H1 (cell line): Measurements from ENCODE around the gene ZNF581. TPM values are rescaled to one million over a fixed set of nuclear protein-coding genes. Genes with fewer than 3 reads are reported as not detected.

Experiments
- CTCF ChIA-PET: fragments of 300-600 bp; sonication (Branson Sonifier 250); formaldehyde crosslinking; loops from one replicate; lab custom pipeline; 2021; ENCODE audit not compliant: partially characterized antibody; lab: Charles Lee
- POLR2A ChIA-PET: fragments of 300-600 bp; sonication (Branson Sonifier 250); formaldehyde crosslinking; loops from one replicate; lab custom pipeline; 2021; ENCODE audit warnings: inconsistent platforms; ENCODE audit not compliant: partially characterized antibody; lab: Charles Lee
- DNase-seq, 2 experiments: peaks; one replicate each; pipeline versions ENCODE4 v3.0.0 to v3.0.0-alpha.2; 2010 to 2022; ENCODE audit warnings: low spot score in 2 of 2, low read depth in 1 of 2, mixed read lengths in 1 of 2
- FAIRE-seq: peaks from 2 replicates; lab custom pipeline; 2011; peaks lifted over from hg19 to GRCh38; lab: Jason Lieb, UNC
- H2AFZ ChIP-seq: 2 replicates; pipeline ENCODE4 v1.8.1; 2012; ENCODE audit warnings: low read length, inconsistent platforms
- H2AK5ac ChIP-seq: 2 replicates; pipeline ENCODE4 v1.6.1; 2013; ENCODE audit warnings: low read depth, low read length
- H2BK120ac ChIP-seq: replicated peaks from 2 replicates; pipeline ENCODE3; 2013; ENCODE audit warnings: low read depth, low read length, inconsistent platforms
- H2BK12ac ChIP-seq: 2 replicates; pipeline ENCODE4 v1.6.1; 2013; ENCODE audit warnings: low read depth, low read length
- H2BK15ac ChIP-seq: 2 replicates; pipeline ENCODE4 v1.6.1; 2013; ENCODE audit warnings: low read length
- H2BK20ac ChIP-seq: 2 replicates; pipeline ENCODE4 v1.6.1; 2013; ENCODE audit warnings: low read length
- H2BK5ac ChIP-seq: 2 replicates; pipeline ENCODE4 v1.6.1; 2013; ENCODE audit warnings: low read depth, low read length
- H3K14ac ChIP-seq: 2 replicates; pipeline ENCODE4 v1.6.1; 2013; ENCODE audit warnings: inconsistent platforms; ENCODE audit not compliant: insufficient read length
- H3K18ac ChIP-seq: 2 replicates; pipeline ENCODE4 v1.6.1; 2013; ENCODE audit warnings: low read length; ENCODE audit errors: extremely low read depth
- H3K23ac ChIP-seq: 2 replicates; pipeline ENCODE4 v1.6.1; 2013; ENCODE audit warnings: inconsistent platforms; ENCODE audit not compliant: insufficient read length
- H3K23me2 ChIP-seq: 2 replicates; pipeline ENCODE4 v1.6.1; 2013; ENCODE audit warnings: low read depth, low read length
- H3K27ac ChIP-seq: 2 replicates; pipeline ENCODE4 v1.6.1; 2011; ENCODE audit warnings: low read depth, low read length, inconsistent platforms
- H3K27me3 ChIP-seq, 4 experiments: replicated peaks in 1 of 4; 1 replicate in 1 of 4; 2 replicates in 3 of 4; pipeline versions ENCODE4 v1.6.1 to v1.8.1; 2011 to 2013; ENCODE audit warnings: low read length in 3 of 4, mild to moderate bottlenecking in 3 of 4, inconsistent platforms in 2 of 4, mixed read lengths in 2 of 4, moderate library complexity in 1 of 4; ENCODE audit not compliant: control insufficient read depth in 3 of 4, insufficient read depth in 3 of 4; ENCODE audit errors: extremely low read depth in 1 of 4
- H3K36me3 ChIP-seq, 4 experiments: 2 replicates each; pipeline versions ENCODE4 v1.6.1 to v1.8.1; 2011 to 2013; ENCODE audit warnings: mild to moderate bottlenecking in 4 of 4, low read length in 3 of 4, moderate library complexity in 2 of 4, control low read depth in 1 of 4, inconsistent platforms in 1 of 4; ENCODE audit not compliant: insufficient read depth in 4 of 4, control insufficient read depth in 2 of 4
- H3K4ac ChIP-seq: replicated peaks from 2 replicates; pipeline ENCODE3; 2013; ENCODE audit warnings: low read length, low read depth, mixed read lengths, inconsistent platforms; ENCODE audit not compliant: insufficient read length
- H3K4me1 ChIP-seq, 4 experiments: replicated peaks in 1 of 4; 1 replicate in 1 of 4; 2 replicates in 3 of 4; pipeline versions ENCODE4 v1.6.1 to v1.8.1; 2011 to 2013; ENCODE audit warnings: low read length in 3 of 4, inconsistent platforms in 2 of 4, mixed read lengths in 1 of 4; ENCODE audit not compliant: insufficient read depth in 4 of 4, control insufficient read depth in 3 of 4
- H3K4me2 ChIP-seq, 2 experiments: 2 replicates each; pipeline versions ENCODE4 v1.6.1 to v1.8.1; 2011 to 2013; ENCODE audit warnings: low read depth in 2 of 2, low read length in 2 of 2, control low read depth in 1 of 2, inconsistent platforms in 1 of 2, mild to moderate bottlenecking in 1 of 2; ENCODE audit not compliant: insufficient read depth in 1 of 2
- H3K4me3 ChIP-seq, 4 experiments: fragments of 200-600, 300-600 bp in 1 of 4; sonication (generic), shearing (Covaris generic), sonication (Bioruptor Twin) in 1 of 4; 2 replicates each; pipeline versions ENCODE4 v1.5.1 to v1.8.1; 2011 to 2016; ENCODE audit warnings: low read length in 4 of 4, low read depth in 3 of 4, control low read depth in 2 of 4, inconsistent platforms in 2 of 4, mild to moderate bottlenecking in 2 of 4, mixed read lengths in 1 of 4, moderate library complexity in 1 of 4; ENCODE audit not compliant: insufficient read depth in 2 of 4; ENCODE audit errors: extremely low read depth in 1 of 4
- H3K56ac ChIP-seq: replicated peaks from 2 replicates; pipeline ENCODE3; 2013; ENCODE audit warnings: low read depth, mild to moderate bottlenecking, mixed read lengths, low read length, inconsistent platforms; ENCODE audit not compliant: insufficient read length
- H3K79me1 ChIP-seq: 2 replicates; pipeline ENCODE4 v1.6.1; 2013; ENCODE audit warnings: low read depth, low read length, control low read depth
- H3K79me2 ChIP-seq, 2 experiments: 2 replicates each; pipeline versions ENCODE4 v1.6.1 to v1.8.1; 2012 to 2013; ENCODE audit warnings: low read length in 2 of 2, mild to moderate bottlenecking in 2 of 2, inconsistent platforms in 1 of 2; ENCODE audit not compliant: insufficient read depth in 2 of 2, control insufficient read depth in 1 of 2
- H3K9ac ChIP-seq, 4 experiments: replicated peaks in 1 of 4; 1 replicate in 1 of 4; 2 replicates in 3 of 4; pipeline versions ENCODE4 v1.6.1 to v1.8.1; 2011 to 2013; ENCODE audit warnings: low read depth in 3 of 4, low read length in 3 of 4, control low read depth in 2 of 4, mild to moderate bottlenecking in 2 of 4, moderate library complexity in 2 of 4, inconsistent platforms in 1 of 4; ENCODE audit errors: extremely low read depth in 1 of 4
- H3K9me3 ChIP-seq, 2 experiments: 2 replicates each; pipeline versions ENCODE4 v1.6.1 to v1.8.1; 2012 to 2013; ENCODE audit warnings: mild to moderate bottlenecking in 2 of 2, moderate library complexity in 2 of 2, control low read depth in 1 of 2, inconsistent platforms in 1 of 2, low read depth in 1 of 2, low read length in 1 of 2, mixed read lengths in 1 of 2; ENCODE audit not compliant: insufficient read depth in 2 of 2
- H4K20me1 ChIP-seq, 2 experiments: replicated peaks in 1 of 2; 2 replicates each; pipeline versions ENCODE3 to v1.8.1; 2011 to 2013; ENCODE audit warnings: inconsistent platforms in 2 of 2, low read length in 2 of 2, mild to moderate bottlenecking in 1 of 2; ENCODE audit not compliant: insufficient read depth in 2 of 2, control insufficient read depth in 1 of 2
- H4K5ac ChIP-seq: 2 replicates; pipeline ENCODE4 v1.6.1; 2013; ENCODE audit warnings: low read length, low read depth, mixed read lengths, inconsistent platforms; ENCODE audit not compliant: insufficient read length
- H4K8ac ChIP-seq: 2 replicates; pipeline ENCODE4 v1.8.0; 2013; ENCODE audit warnings: mild to moderate bottlenecking, moderate library complexity, low read length, inconsistent platforms; ENCODE audit not compliant: insufficient read depth; ENCODE audit errors: extremely low read depth
- H4K91ac ChIP-seq: replicated peaks from 2 replicates; pipeline ENCODE3; 2013; ENCODE audit warnings: low read length, mixed read lengths, inconsistent platforms; ENCODE audit not compliant: insufficient read length
- POLR2AphosphoS5 ChIP-seq: IDR thresholded peaks from 2 replicates; pipeline ENCODE4 v1.6.1; 2011; ENCODE audit warnings: low read depth, low read length
- RNF2 ChIP-seq: fragments of 200-900, 300-1000 bp; sonication (generic); IDR thresholded peaks from 2 replicates; pipeline ENCODE4 v1.7.1; 2016; ENCODE audit warnings: borderline replicate concordance, low read depth, mild to moderate bottlenecking, antibody characterized with exemption, low read length; ENCODE audit not compliant: poor library complexity, severe bottlenecking; ENCODE audit errors: missing control alignments
- RXRA ChIP-seq: IDR thresholded peaks from 2 replicates; pipeline ENCODE4 v1.6.1; 2011; ENCODE audit warnings: low read depth, mild to moderate bottlenecking, low read length, moderate library complexity; ENCODE audit not compliant: insufficient read depth
- SIRT6 ChIP-seq: IDR thresholded peaks from one replicate; pipeline ENCODE4 v1.7.1; 2012; ENCODE audit warnings: low read length, inconsistent platforms
- SP1 ChIP-seq: IDR thresholded peaks from 2 replicates; pipeline ENCODE4 v1.6.1; 2011; ENCODE audit warnings: low read depth, low read length
- SRF ChIP-seq: IDR thresholded peaks from 2 replicates; pipeline ENCODE4 v1.6.1; 2011; ENCODE audit warnings: mild to moderate bottlenecking, low read depth, low read length, moderate library complexity
- SUZ12 ChIP-seq: fragments of 200-600 bp; sonication (generic); IDR thresholded peaks from 2 replicates; pipeline ENCODE4 v1.6.1; 2012; ENCODE audit warnings: mild to moderate bottlenecking, inconsistent platforms, low read length, moderate library complexity, mixed read lengths
- TAF1 ChIP-seq: IDR thresholded peaks from 2 replicates; pipeline ENCODE4 v1.6.1; 2011; ENCODE audit warnings: mild to moderate bottlenecking, low read depth, low read length
- TBP ChIP-seq: IDR thresholded peaks from 2 replicates; pipeline ENCODE4 v1.6.1; 2011; ENCODE audit warnings: low read depth, low read length, improper control_type of control experiment
- TEAD4 ChIP-seq: IDR thresholded peaks from 2 replicates; pipeline ENCODE4 v1.6.1; 2012; ENCODE audit warnings: low read depth, low read length, inconsistent platforms, mixed read lengths
- WGBS, 2 experiments: shearing (Covaris generic) in 1 of 2; methylation state at CpG; one replicate each; pipeline versions ENCODE4 v1.1.6 to v1.1.7; 2013 to 2015; ENCODE audit warnings: low lambda C conversion rate in 2 of 2, mixed read lengths in 2 of 2, inconsistent platforms in 1 of 2, low coverage in 1 of 2, missing lambda C conversion rate in 1 of 2; ENCODE audit not compliant: insufficient replicate concordance in 2 of 2, insufficient coverage in 1 of 2, insufficient read length in 1 of 2; ENCODE audit errors: extremely low coverage in 1 of 2, missing lambda C conversion rate in 1 of 2; 5-methylcytosine and 5-hydroxymethylcytosine counted together
- polyA plus RNA-seq, 7 experiments: library from polyadenylated mRNA; depleted of rRNA in 3 of 7; stranded (reverse) in 5 of 7; unstranded in 2 of 7; fragments of >200 nt in 5 of 7; fragments of 200-250 nt in 2 of 7; gene quantifications; 1 replicate in 5 of 7; 2 replicates in 1 of 7; 4 replicates in 1 of 7; pipeline versions ENCODE4 v1.2.1 to v1.2.3, GENCODE V29; 2011 to 2013; ENCODE audit warnings: missing spikeins in 2 of 7, mixed read lengths in 2 of 7
- total RNA-seq: library from RNA; stranded (reverse); fragmentation: NEBNext Ultra II Directional; extraction: Animal tissue kit (Norgen Biotek cat#: 25700); gene quantifications from 2 replicates; pipeline ENCODE4 v1.2.1, GENCODE V29; 2021

The ZNF581 gene
- total and polyA plus RNA-seq, 2 of the 8 experiments (the other 6 are each of a cell fraction or from before 2014, with no cell fraction given) = 73.0 to 76.1 TPM

DNA sequence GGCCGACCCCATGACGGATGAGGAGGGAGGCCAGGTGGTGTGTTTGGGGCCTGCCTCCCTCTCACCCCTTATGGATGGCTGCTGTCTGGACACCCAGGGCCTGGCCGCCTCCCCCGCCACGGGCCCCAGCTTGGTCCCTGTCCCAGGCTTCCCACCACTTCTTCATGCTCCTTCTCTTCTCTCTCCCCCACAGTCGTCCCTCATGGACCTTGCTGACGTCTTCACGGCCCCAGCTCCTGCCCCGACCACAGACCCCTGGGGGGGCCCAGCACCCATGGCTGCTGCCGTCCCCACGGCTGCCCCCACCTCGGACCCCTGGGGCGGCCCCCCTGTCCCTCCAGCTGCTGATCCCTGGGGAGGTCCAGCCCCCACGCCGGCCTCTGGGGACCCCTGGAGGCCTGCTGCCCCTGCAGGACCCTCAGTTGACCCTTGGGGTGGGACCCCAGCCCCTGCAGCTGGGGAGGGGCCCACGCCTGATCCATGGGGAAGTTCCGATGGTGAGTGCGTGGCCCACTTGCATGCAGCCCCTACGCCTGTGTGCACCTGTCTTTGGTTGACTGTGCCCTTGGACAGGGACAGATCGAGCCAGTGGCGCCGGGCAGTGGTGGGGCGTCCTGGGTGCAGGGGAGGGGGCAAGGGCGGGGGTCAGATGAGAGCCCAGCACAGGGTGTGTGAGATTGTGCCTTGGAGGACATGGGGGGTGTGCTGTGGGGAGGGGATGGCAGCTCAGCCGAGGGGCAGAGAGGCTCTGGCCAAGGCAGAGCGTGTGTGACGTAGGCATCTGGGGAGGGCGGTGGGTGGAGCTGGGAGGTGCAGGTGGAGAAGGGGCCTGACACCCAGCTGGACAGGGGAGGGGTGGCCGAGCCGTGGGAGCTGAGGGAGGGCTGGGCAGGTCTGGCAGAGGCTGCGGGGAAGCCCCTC lies 48.4 kb downstream of the ZNF581 start:
- Histone ChIP-seq H3K56ac (no peak overlapping the region), H3K9ac (no peak overlapping the region), H4K8ac (no peak overlapping the region), H3K4me1 (no peaks in the 10 kb centered on the region), H3K27ac (no peak overlapping the region), H3K4me2 (no peak overlapping the region), H4K5ac (no peak overlapping the region), H2BK20ac (no peak overlapping the region), H2AK5ac (no peak overlapping the region), H3K23me2 (no peaks in the 10 kb centered on the region), H3K79me2 (no peaks in the 10 kb centered on the region; a peak in 1 of 4 replicates), H3K79me1 (peaks cover 3% of the 10 kb centered on the region), H3K4me3 (no peak overlapping the region), H3K18ac (no peak overlapping the region), H3K14ac (no peak overlapping the region), H4K91ac (no peak overlapping the region), H2BK5ac (no peak overlapping the region), H2BK12ac (no peak overlapping the region), H2BK120ac (no peak overlapping the region), H3K36me3 (peaks cover 4 to 46% (median 23%) of the 10 kb centered on the region in 4 experiments; a peak in 7 of 8 replicates), H3K4ac (no peak overlapping the region), H3K23ac (no peak overlapping the region), H2AFZ (no peak overlapping the region), H2BK15ac (no peak overlapping the region), H3K27me3 (no peaks in the 10 kb centered on the region; a peak in 1 of 7 replicates), H3K9me3 (no peaks in the 10 kb centered on the region), H4K20me1 (peaks cover 0 to 21% of the 10 kb centered on the region in 2 experiments)
- FAIRE-seq (no peak), DNase-seq (no peak)
- no peak for TF ChIP-seq SUZ12
- no peak for TF ChIP-seq RXRA
- TF ChIP-seq POLR2AphosphoS5 = no peak
- no peak for TF ChIP-seq SIRT6
- no peak for TF ChIP-seq SP1
- TF ChIP-seq TAF1 = no peak
- TF ChIP-seq SRF = no peak
- TF ChIP-seq TEAD4 = no peak
- no peak for TF ChIP-seq RNF2
- no peak for TF ChIP-seq TBP
- 89% methylated on average over 20 of the region's 31 CpGs; no CpG with 5 or more reads in 1 of the 2 experiments for WGBS, 2 experiments
- ChIA-PET CTCF (interaction anchor here (1.7 kb wide), 1 partner anchor 12 kb away, joined by 5 read pairs; no protein-coding TSS in a partner anchor), POLR2A (interaction anchor here (1.5 to 1.9 kb wide), 3 partner anchors 9 to 12 kb away, joined by 5 to 6 read pairs (median 5); no protein-coding TSS in a partner anchor)
